HCT116 (cell line): ENCODE measurements around the gene AFF1. TPM values are rescaled to one million over a fixed set of nuclear protein-coding genes. Genes with fewer than 3 reads are reported as not detected.

ENCODE experiments used
- ATAC-seq: fragments of 200-7000 bp; cut with Tn5 transposase; 2 replicates; pipeline ENCODE4 v1.9.1; 2020; ENCODE audit warnings: mild to moderate bottlenecking, moderate library complexity
- BruUV-seq: library from RNA; stranded (reverse); fragments of 400-500 nt; replicated peaks from 2 replicates; lab custom pipeline; 2021; lab: Mats Ljungman, UMichigan
- CTCF ChIA-PET: fragments of 300-600 bp; sonication (Branson Sonifier 250); formaldehyde crosslinking; loops from one replicate; lab custom pipeline; 2021; ENCODE audit warnings: antibody characterized with exemption; lab: Charles Lee
- POLR2A ChIA-PET: fragments of 300-600, 350-600 bp; sonication (Branson Sonifier 250); formaldehyde crosslinking; loops from one replicate; lab custom pipeline; 2021; ENCODE audit warnings: antibody characterized with exemption; lab: Charles Lee
- RAD21 ChIA-PET, 2 experiments: fragments of 300-600 bp; sonication (Branson Sonifier 250); formaldehyde crosslinking; loops; one replicate each; lab custom pipeline; 2023; ENCODE audit warnings: low total read pairs in 2 of 2; ENCODE audit not compliant: uncharacterized antibody in 2 of 2, unreplicated experiment in 2 of 2, low non-redundant PET in 1 of 2; lab: Charles Lee
- DNase-seq: peaks from one replicate; pipeline ENCODE4 v3.0.0-alpha.2; 2010; ENCODE audit warnings: low read depth, low spot score
- H2AFZ ChIP-seq: fragments of 200-600 bp; shearing (Covaris generic), sonication (generic); 2 replicates; pipeline ENCODE4 v1.6.1; 2017; ENCODE audit warnings: low read depth, mixed run types, mixed read lengths, antibody characterized with exemption, low read length; ENCODE audit not compliant: poor library complexity, severe bottlenecking
- H3K27ac ChIP-seq: 2 replicates; pipeline ENCODE4 v1.5.1; 2012; ENCODE audit warnings: low read depth, low read length
- H3K27me3 ChIP-seq: fragments of 200-600 bp; sonication (generic); 2 replicates; pipeline ENCODE4 v1.6.1; 2016; ENCODE audit warnings: mixed run types, low read length, mixed read lengths; ENCODE audit not compliant: insufficient read depth
- H3K36me3 ChIP-seq, 2 experiments: fragments of 200-500 bp in 1 of 2; fragments of 200-600 bp in 1 of 2; sonication (Bioruptor generic) in 1 of 2; sonication (generic) in 1 of 2; 2 replicates each; pipeline versions ENCODE4 v1.5.1 to v1.6.1; 2014 to 2016; ENCODE audit warnings: low read length in 2 of 2, inconsistent platforms in 1 of 2, mixed read lengths in 1 of 2, mixed run types in 1 of 2; ENCODE audit not compliant: insufficient read depth in 2 of 2, control insufficient read depth in 1 of 2
- H3K4me1 ChIP-seq, 2 experiments: fragments of 200-600 bp in 1 of 2; sonication (generic) in 1 of 2; 2 replicates each; pipeline versions ENCODE4 v1.5.1 to v1.6.1; 2012 to 2017; ENCODE audit warnings: low read length in 2 of 2, inconsistent platforms in 1 of 2, mild to moderate bottlenecking in 1 of 2, mixed read lengths in 1 of 2, mixed run types in 1 of 2, moderate library complexity in 1 of 2; ENCODE audit not compliant: insufficient read depth in 2 of 2, control insufficient read depth in 1 of 2
- H3K4me2 ChIP-seq: fragments of 200-600 bp; sonication (generic); 2 replicates; pipeline ENCODE4 v1.6.1; 2017; ENCODE audit warnings: mixed run types, low read length, mixed read lengths
- H3K4me3 ChIP-seq, 2 experiments: fragments of 200-600 bp in 1 of 2; sonication (generic) in 1 of 2; replicated peaks in 1 of 2; 2 replicates each; pipeline ENCODE4 v1.5.1; 2011 to 2016; ENCODE audit warnings: low read length in 2 of 2, control low read depth in 1 of 2, low read depth in 1 of 2, mild to moderate bottlenecking in 1 of 2, mixed read lengths in 1 of 2, mixed run types in 1 of 2
- H3K79me2 ChIP-seq: fragments of 200-600 bp; sonication (generic); 2 replicates; pipeline ENCODE4 v1.6.1; 2017; ENCODE audit warnings: mild to moderate bottlenecking, mixed run types, low read length, moderate library complexity, mixed read lengths; ENCODE audit not compliant: insufficient read depth
- H3K9ac ChIP-seq: fragments of 200-600 bp; sonication (generic); 2 replicates; pipeline ENCODE4 v1.6.1; 2016; ENCODE audit warnings: low read length, mixed read lengths
- H3K9me2 ChIP-seq: fragments of 200-600 bp; sonication (generic), shearing (Covaris generic); 2 replicates; pipeline ENCODE4 v1.6.1; 2017; ENCODE audit warnings: mixed run types, mild to moderate bottlenecking, moderate library complexity; ENCODE audit not compliant: insufficient read depth
- H3K9me3 ChIP-seq, 2 experiments: fragments of 200-500 bp in 1 of 2; fragments of 200-600 bp in 1 of 2; sonication (Bioruptor generic) in 1 of 2; sonication (generic) in 1 of 2; 2 replicates each; pipeline ENCODE4 v1.6.1; 2014 to 2017; ENCODE audit warnings: low read length in 2 of 2, mixed read lengths in 2 of 2, inconsistent platforms in 1 of 2, low read depth in 1 of 2, mild to moderate bottlenecking in 1 of 2, mixed run types in 1 of 2, moderate library complexity in 1 of 2; ENCODE audit not compliant: control insufficient read depth in 1 of 2, insufficient read depth in 1 of 2
- H4K20me1 ChIP-seq: fragments of 200-600 bp; sonication (generic), shearing (Covaris generic); 2 replicates; pipeline ENCODE4 v1.6.1; 2017; ENCODE audit warnings: mixed run types, mild to moderate bottlenecking, moderate library complexity; ENCODE audit not compliant: insufficient read depth
- CBX3 ChIP-seq: IDR thresholded peaks from 2 replicates; pipeline ENCODE4 v1.6.1; 2012; ENCODE audit warnings: low read depth
- CEBPB ChIP-seq: IDR thresholded peaks from 2 replicates; pipeline ENCODE4 v1.6.1; 2012; ENCODE audit warnings: low read depth
- EGR1 ChIP-seq: IDR thresholded peaks from 2 replicates; pipeline ENCODE4 v1.6.1; 2012; ENCODE audit warnings: low read depth
- EZH2 ChIP-seq: fragments of 200-600 bp; sonication (generic); IDR thresholded peaks from 2 replicates; pipeline ENCODE4 v1.6.1; 2017; ENCODE audit warnings: antibody characterized with exemption, mixed run types
- FOSL1 ChIP-seq: IDR thresholded peaks from 2 replicates; pipeline ENCODE4 v1.6.1; 2012; ENCODE audit warnings: low read depth
- MAX ChIP-seq: IDR thresholded peaks from 2 replicates; pipeline ENCODE4 v1.6.1; 2012
- SIN3A ChIP-seq: IDR thresholded peaks from 2 replicates; pipeline ENCODE4 v1.6.1; 2012; ENCODE audit warnings: low read depth
- ZFX ChIP-seq: fragments of 450-650 bp; IDR thresholded peaks from 2 replicates; pipeline ENCODE4 v1.6.1; 2017
- intact Hi-C: fragments of 100-400 bp; cut with micrococcal nuclease; formaldehyde crosslinking; loops from 2 replicates; pipeline ENCODE4 v1.10.0; 2022
- total RNA-seq: library from RNA; stranded (reverse); gene quantifications from one replicate; pipeline ENCODE4 v1.2.1, GENCODE V29; 2021; ENCODE audit not compliant: unreplicated experiment
- TF ChIP-seq, protein P1 (sequence below): IDR thresholded peaks from 2 replicates; pipeline ENCODE4 v1.6.1; 2011; ENCODE audit warnings: mild to moderate bottlenecking, low read length, moderate library complexity; ENCODE audit not compliant: insufficient replicate concordance; ENCODE audit errors: extremely low read depth
- TF ChIP-seq, protein P2 (sequence below): IDR thresholded peaks from 2 replicates; pipeline ENCODE4 v1.6.1; 2012
- TF ChIP-seq, protein P3 (sequence below): IDR thresholded peaks from 2 replicates; pipeline ENCODE4 v1.6.1; 2012; ENCODE audit warnings: low read depth

Gene AFF1
- total RNA-seq, 1 experiment from 2014 or later: 43.1 TPM

- Histone ChIP-seq H3K4me1 (peaks cover 3 to 14% of the 10 kb centered on the region in 2 experiments; a peak in 2 of 4 replicates), H4K20me1 (no peaks in the 10 kb centered on the region), H3K4me3 (no peak overlapping the region), H3K9ac (no peak overlapping the region), H3K4me2 (no peak overlapping the region), H2AFZ (no peak overlapping the region), H3K27me3 (no peaks in the 10 kb centered on the region), H3K79me2 (peaks cover 3% of the 10 kb centered on the region; the same call in 1 of the 2 replicates)
- ATAC-seq: no peak
- TSS peak; percentile 8 for BruUV-seq
- POLR2A ChIA-PET: interaction anchor here (1.0 kb wide), 1 partner anchor 21 kb away, joined by 3 read pairs; the partner anchor contains the start of gene AFF1
- DNase-seq: no peak
- intact Hi-C loops: no loop called here
- TF ChIP-seq, protein P1, sequence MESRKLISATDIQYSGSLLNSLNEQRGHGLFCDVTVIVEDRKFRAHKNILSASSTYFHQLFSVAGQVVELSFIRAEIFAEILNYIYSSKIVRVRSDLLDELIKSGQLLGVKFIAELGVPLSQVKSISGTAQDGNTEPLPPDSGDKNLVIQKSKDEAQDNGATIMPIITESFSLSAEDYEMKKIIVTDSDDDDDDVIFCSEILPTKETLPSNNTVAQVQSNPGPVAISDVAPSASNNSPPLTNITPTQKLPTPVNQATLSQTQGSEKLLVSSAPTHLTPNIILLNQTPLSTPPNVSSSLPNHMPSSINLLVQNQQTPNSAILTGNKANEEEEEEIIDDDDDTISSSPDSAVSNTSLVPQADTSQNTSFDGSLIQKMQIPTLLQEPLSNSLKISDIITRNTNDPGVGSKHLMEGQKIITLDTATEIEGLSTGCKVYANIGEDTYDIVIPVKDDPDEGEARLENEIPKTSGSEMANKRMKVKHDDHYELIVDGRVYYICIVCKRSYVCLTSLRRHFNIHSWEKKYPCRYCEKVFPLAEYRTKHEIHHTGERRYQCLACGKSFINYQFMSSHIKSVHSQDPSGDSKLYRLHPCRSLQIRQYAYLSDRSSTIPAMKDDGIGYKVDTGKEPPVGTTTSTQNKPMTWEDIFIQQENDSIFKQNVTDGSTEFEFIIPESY: no peak
- TF ChIP-seq EZH2 (no peak), ZFX (no peak), CEBPB (no peak), SIN3A (no peak), MAX (no peak), CBX3 (no peak), EGR1 (no peak), FOSL1 (no peak)
- TF ChIP-seq, protein P2, sequence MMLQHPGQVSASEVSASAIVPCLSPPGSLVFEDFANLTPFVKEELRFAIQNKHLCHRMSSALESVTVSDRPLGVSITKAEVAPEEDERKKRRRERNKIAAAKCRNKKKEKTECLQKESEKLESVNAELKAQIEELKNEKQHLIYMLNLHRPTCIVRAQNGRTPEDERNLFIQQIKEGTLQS: no peak
- TF ChIP-seq, protein P3, sequence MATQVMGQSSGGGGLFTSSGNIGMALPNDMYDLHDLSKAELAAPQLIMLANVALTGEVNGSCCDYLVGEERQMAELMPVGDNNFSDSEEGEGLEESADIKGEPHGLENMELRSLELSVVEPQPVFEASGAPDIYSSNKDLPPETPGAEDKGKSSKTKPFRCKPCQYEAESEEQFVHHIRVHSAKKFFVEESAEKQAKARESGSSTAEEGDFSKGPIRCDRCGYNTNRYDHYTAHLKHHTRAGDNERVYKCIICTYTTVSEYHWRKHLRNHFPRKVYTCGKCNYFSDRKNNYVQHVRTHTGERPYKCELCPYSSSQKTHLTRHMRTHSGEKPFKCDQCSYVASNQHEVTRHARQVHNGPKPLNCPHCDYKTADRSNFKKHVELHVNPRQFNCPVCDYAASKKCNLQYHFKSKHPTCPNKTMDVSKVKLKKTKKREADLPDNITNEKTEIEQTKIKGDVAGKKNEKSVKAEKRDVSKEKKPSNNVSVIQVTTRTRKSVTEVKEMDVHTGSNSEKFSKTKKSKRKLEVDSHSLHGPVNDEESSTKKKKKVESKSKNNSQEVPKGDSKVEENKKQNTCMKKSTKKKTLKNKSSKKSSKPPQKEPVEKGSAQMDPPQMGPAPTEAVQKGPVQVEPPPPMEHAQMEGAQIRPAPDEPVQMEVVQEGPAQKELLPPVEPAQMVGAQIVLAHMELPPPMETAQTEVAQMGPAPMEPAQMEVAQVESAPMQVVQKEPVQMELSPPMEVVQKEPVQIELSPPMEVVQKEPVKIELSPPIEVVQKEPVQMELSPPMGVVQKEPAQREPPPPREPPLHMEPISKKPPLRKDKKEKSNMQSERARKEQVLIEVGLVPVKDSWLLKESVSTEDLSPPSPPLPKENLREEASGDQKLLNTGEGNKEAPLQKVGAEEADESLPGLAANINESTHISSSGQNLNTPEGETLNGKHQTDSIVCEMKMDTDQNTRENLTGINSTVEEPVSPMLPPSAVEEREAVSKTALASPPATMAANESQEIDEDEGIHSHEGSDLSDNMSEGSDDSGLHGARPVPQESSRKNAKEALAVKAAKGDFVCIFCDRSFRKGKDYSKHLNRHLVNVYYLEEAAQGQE: no peak
- TF ChIP-seq, all 23 proteins: peak for 0
- H3K27ac ChIP-seq: no peak overlapping the region
- no peaks in the 10 kb centered on the region for H3K9me3 ChIP-seq
- CTCF ChIA-PET: no interaction called here
- RAD21 ChIA-PET: no interaction called here
- no peaks in the 10 kb centered on the region for H3K9me2 ChIP-seq
- H3K36me3 ChIP-seq: no peaks in the 10 kb centered on the region
These were observed 21.2 kb downstream of the AFF1 start for GRCh38 chr4:86955888-86956451.
